ENCODE measurements around the gene IAH1. TPM values are rescaled to one million over a fixed set of nuclear protein-coding genes. Genes with fewer than 3 reads are reported as not detected.

The IAH1 gene
- total and polyA plus RNA-seq, 2 donors (not counting 1 experiment from before 2014, with no cell fraction given) = 92.5 to 127 TPM

DNA sequence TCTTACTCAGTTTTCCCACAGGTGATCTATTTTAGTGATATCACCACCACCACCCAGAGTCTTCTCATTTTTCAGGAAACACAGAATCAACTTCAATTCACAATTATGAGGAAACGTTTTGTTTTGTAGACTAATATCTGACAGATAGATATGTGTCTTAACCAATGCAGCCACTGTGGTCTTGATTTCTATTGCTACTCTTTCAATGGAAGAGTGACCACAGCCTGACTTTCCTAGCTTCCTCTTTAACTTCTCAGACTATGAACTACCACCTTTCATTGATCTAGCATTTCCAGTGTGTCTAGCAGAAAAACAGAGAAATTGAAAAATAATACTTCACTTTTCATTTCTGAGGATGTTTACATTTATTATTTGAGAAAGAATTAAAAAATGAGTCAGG is 60.8 kb downstream of the IAH1 start:
- H3K27ac ChIP-seq (ENCODE audit: insufficient read depth, low read length) = no peak overlapping the region
- H3K79me2 ChIP-seq (ENCODE audit: control insufficient read depth, insufficient read depth, low read length) = no peaks in the 10 kb centered on the region

DNA sequence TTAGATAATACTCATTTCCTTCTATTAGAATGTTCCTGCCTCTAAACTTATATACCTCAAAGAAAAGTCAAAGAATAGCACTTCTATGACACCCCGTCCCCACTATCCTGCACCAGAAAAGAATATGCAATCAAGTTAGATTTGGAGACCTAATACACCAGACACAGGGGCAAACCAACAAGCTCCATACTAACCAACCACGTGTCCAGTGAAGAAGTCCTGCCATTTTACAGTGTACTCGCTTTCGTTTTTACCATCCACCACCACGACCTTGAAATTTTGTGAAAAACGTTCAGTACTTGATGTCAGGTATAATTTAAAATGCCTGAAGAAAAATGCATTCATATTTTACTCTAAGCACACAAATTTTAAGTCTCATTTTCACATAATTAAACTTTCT is 62.2 kb downstream of the IAH1 start:
- no peaks in the 10 kb centered on the region for H3K36me3 ChIP-seq (ENCODE audit: control insufficient read depth, insufficient read depth, low read length)
- no peak overlapping the region for H3K4me3 ChIP-seq (replicated peaks in 1 of 4; ENCODE audit: control extremely low read depth in 1 of 4, insufficient read depth in 1 of 4, low read depth in 3 of 4, low read length in 4 of 4)
- H3K79me2 ChIP-seq (ENCODE audit: control insufficient read depth, insufficient read depth, low read length) = no peaks in the 10 kb centered on the region
- DNase-seq (ENCODE audit: low read depth in 2 of 2) = no peak
- no peak overlapping the region for H3K27ac ChIP-seq (ENCODE audit: insufficient read depth, low read length)
- no peak overlapping the region for H3K4me2 ChIP-seq (ENCODE audit: extremely low read depth, insufficient read depth, low read length)
- no peaks in the 10 kb centered on the region for H3K4me1 ChIP-seq (ENCODE audit: control insufficient read depth, extremely low read depth, insufficient read depth, low read length)
- H3K27me3 ChIP-seq (ENCODE audit: control insufficient read depth, insufficient read depth, low read length) = no peaks in the 10 kb centered on the region
- H2AFZ ChIP-seq (ENCODE audit: low read length) = no peak overlapping the region
- no peak for TF ChIP-seq EZH2 (IDR thresholded peaks at IDR 0.05; ENCODE audit: low read length, missing control alignments)
- no peaks in the 10 kb centered on the region for H3K9me3 ChIP-seq (ENCODE audit: control insufficient read depth, insufficient read depth, low read depth, low read length)
- no peaks in the 10 kb centered on the region for H4K20me1 ChIP-seq (ENCODE audit: control insufficient read depth, extremely low read depth, insufficient read depth, low read length)
- no peak overlapping the region for H3K9ac ChIP-seq (ENCODE audit: insufficient read depth, low read length)

More for the DNA sequence above, 60.8 kb downstream of the IAH1 start:
- H3K36me3 ChIP-seq (ENCODE audit: control insufficient read depth, insufficient read depth, low read length) = no peaks in the 10 kb centered on the region
- no peaks in the 10 kb centered on the region for H3K27me3 ChIP-seq (ENCODE audit: control insufficient read depth, insufficient read depth, low read length)
- no peaks in the 10 kb centered on the region for H3K9me3 ChIP-seq (ENCODE audit: control insufficient read depth, insufficient read depth, low read depth, low read length)
- TF ChIP-seq EZH2 (IDR thresholded peaks at IDR 0.05; ENCODE audit: low read length, missing control alignments) = no peak
- TF ChIP-seq, protein P1, sequence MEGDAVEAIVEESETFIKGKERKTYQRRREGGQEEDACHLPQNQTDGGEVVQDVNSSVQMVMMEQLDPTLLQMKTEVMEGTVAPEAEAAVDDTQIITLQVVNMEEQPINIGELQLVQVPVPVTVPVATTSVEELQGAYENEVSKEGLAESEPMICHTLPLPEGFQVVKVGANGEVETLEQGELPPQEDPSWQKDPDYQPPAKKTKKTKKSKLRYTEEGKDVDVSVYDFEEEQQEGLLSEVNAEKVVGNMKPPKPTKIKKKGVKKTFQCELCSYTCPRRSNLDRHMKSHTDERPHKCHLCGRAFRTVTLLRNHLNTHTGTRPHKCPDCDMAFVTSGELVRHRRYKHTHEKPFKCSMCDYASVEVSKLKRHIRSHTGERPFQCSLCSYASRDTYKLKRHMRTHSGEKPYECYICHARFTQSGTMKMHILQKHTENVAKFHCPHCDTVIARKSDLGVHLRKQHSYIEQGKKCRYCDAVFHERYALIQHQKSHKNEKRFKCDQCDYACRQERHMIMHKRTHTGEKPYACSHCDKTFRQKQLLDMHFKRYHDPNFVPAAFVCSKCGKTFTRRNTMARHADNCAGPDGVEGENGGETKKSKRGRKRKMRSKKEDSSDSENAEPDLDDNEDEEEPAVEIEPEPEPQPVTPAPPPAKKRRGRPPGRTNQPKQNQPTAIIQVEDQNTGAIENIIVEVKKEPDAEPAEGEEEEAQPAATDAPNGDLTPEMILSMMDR (conservative IDR thresholded peaks at IDR 0.05 in 1 of 2, IDR thresholded peaks at IDR 0.05 in 1 of 2; ENCODE audit: low read depth in 1 of 2, low read length in 2 of 2) = no peak
- no peak overlapping the region for H3K4me3 ChIP-seq (replicated peaks in 1 of 4; ENCODE audit: control extremely low read depth in 1 of 4, insufficient read depth in 1 of 4, low read depth in 3 of 4, low read length in 4 of 4)
- no peak overlapping the region for H2AFZ ChIP-seq (ENCODE audit: low read length)
- H3K9ac ChIP-seq (ENCODE audit: insufficient read depth, low read length) = no peak overlapping the region
- DNase-seq (ENCODE audit: low read depth in 2 of 2) = no peak
- no peaks in the 10 kb centered on the region for H4K20me1 ChIP-seq (ENCODE audit: control insufficient read depth, extremely low read depth, insufficient read depth, low read length)
- H3K4me2 ChIP-seq (ENCODE audit: extremely low read depth, insufficient read depth, low read length) = no peak overlapping the region
- H3K4me1 ChIP-seq (ENCODE audit: control insufficient read depth, extremely low read depth, insufficient read depth, low read length) = no peaks in the 10 kb centered on the region

DNA sequence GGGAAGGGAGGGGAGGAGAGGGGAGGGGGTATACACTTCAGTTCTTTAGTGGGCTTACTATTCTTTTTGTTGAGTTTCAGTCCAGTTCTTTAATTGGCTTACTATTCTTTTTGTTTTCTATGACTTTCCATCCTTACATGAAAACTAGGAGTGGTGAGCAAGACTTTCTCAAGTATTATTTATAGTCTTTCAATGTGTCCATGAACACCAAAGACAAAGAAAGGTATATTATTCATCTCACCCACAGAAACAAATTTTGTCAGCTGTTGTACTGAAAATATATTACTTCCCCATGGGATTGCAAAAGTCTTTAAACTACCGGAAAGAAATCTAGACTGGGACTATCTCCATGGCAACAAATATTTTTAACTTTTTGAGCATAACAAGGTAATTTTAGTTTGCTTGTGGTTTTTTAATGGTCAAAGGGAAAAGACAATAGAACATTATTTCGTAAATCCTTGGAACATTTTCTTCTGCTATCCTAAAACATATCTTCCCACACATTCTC is 63.7 kb downstream of the IAH1 start:
- Histone ChIP-seq H3K36me3 (ENCODE audit: control insufficient read depth, insufficient read depth, low read length) (no peaks in the 10 kb centered on the region), H3K9ac (ENCODE audit: insufficient read depth, low read length) (no peak overlapping the region), H4K20me1 (ENCODE audit: control insufficient read depth, extremely low read depth, insufficient read depth, low read length) (no peaks in the 10 kb centered on the region), H3K9me3 (ENCODE audit: control insufficient read depth, insufficient read depth, low read depth, low read length) (no peaks in the 10 kb centered on the region), H2AFZ (ENCODE audit: low read length) (no peak overlapping the region), H3K27ac (ENCODE audit: insufficient read depth, low read length) (peak overlapping the region; percentile 24), H3K4me3 (replicated peaks in 1 of 4; ENCODE audit: control extremely low read depth in 1 of 4, insufficient read depth in 1 of 4, low read depth in 3 of 4, low read length in 4 of 4) (no peak overlapping the region), H3K4me2 (ENCODE audit: extremely low read depth, insufficient read depth, low read length) (peak overlapping the region; percentile 16), H3K27me3 (ENCODE audit: control insufficient read depth, insufficient read depth, low read length) (no peaks in the 10 kb centered on the region), H3K4me1 (ENCODE audit: control insufficient read depth, extremely low read depth, insufficient read depth, low read length) (no peaks in the 10 kb centered on the region), H3K79me2 (ENCODE audit: control insufficient read depth, insufficient read depth, low read length) (no peaks in the 10 kb centered on the region)
- peak; percentile 81 to 92 for DNase-seq (ENCODE audit: low read depth in 2 of 2)
- TF ChIP-seq, protein P1 (conservative IDR thresholded peaks at IDR 0.05 in 1 of 2, IDR thresholded peaks at IDR 0.05 in 1 of 2; ENCODE audit: low read depth in 1 of 2, low read length in 2 of 2) = no peak
- TF ChIP-seq EZH2 (IDR thresholded peaks at IDR 0.05; ENCODE audit: low read length, missing control alignments) = no peak

Other genes starting within 250 kb of the IAH1 start
- gene ITGB1BP1, start 51.0 kb upstream of the IAH1 start, total RNA-seq = 44.4 and 44.6 TPM in 2 replicates
- gene ITGB1BP1, start 51.0 kb upstream of the IAH1 start, polyA plus RNA-seq = 107 and 131 TPM in 2 replicates
- gene CPSF3, start 50.9 kb upstream of the IAH1 start, total RNA-seq = 46.2 and 53.0 TPM in 2 replicates
- 48.6 and 54.1 TPM in 2 replicates for gene CPSF3, start 50.9 kb upstream of the IAH1 start, polyA plus RNA-seq
- 49.1 and 69.9 TPM in 2 replicates for gene ADAM17, start 81.3 kb downstream of the IAH1 start, total RNA-seq
- 11.4 and 12.3 TPM in 2 replicates for gene ADAM17, start 81.3 kb downstream of the IAH1 start, polyA plus RNA-seq
- 247 and 323 TPM in 2 replicates for gene YWHAQ, start 156.4 kb downstream of the IAH1 start, total RNA-seq
- gene YWHAQ, start 156.4 kb downstream of the IAH1 start, polyA plus RNA-seq = 510 and 666 TPM in 2 replicates